GM21825 (cell line): Measurements from ENCODE around the gene ZNF804A.
"Not testable (repeated sequence)": the region's sequence is repeated elsewhere in the genome, so short reads cannot be mapped to it uniquely, and the experiment has no call there.

Source experiments
- ATAC-seq: cut with Tn5 transposase; IDR thresholded peaks from one replicate; pipeline ENCODE4 v1.9.1; 2021; ENCODE audit warnings: mild to moderate bottlenecking, moderate library complexity; ENCODE audit not compliant: unreplicated experiment

The ZNF804A gene

GRCh38 chr2:184698476-184698875 is 100.1 kb downstream of the ZNF804A start:
- no peak for ATAC-seq

GRCh38 chr2:184721881-184722280 is 123.6 kb downstream of the ZNF804A start:
- no peak for ATAC-seq

GRCh38 chr2:184727813-184728212 is 129.5 kb downstream of the ZNF804A start:
- no peak for ATAC-seq

GRCh38 chr2:184728411-184728810 is 130.1 kb downstream of the ZNF804A start:
- no peak for ATAC-seq

- no peak for ATAC-seq
Observed at GRCh38 chr2:184729581-184729980, 131.3 kb downstream of the ZNF804A start.

- ATAC-seq: no peak
Observed at GRCh38 chr2:184730288-184730687, 132.0 kb downstream of the ZNF804A start.

GRCh38 chr2:184734338-184734737 is 136.0 kb downstream of the ZNF804A start:
- no peak for ATAC-seq

GRCh38 chr2:184735611-184736010 is 137.3 kb downstream of the ZNF804A start:
- ATAC-seq: no peak

- ATAC-seq: no peak
Observed at GRCh38 chr2:184743096-184743495, 144.8 kb downstream of the ZNF804A start.

- ATAC-seq: no peak
Observed at GRCh38 chr2:184756161-184756560, 157.8 kb downstream of the ZNF804A start.

- no peak for ATAC-seq
Observed at GRCh38 chr2:184756885-184757284, 158.6 kb downstream of the ZNF804A start.

GRCh38 chr2:184759557-184760255 is 161.4 kb downstream of the ZNF804A start:
- ATAC-seq: not testable (repeated sequence)

- ATAC-seq: no peak
Observed at GRCh38 chr2:184760931-184761330, 162.6 kb downstream of the ZNF804A start.

GRCh38 chr2:184765112-184765895 is 167.0 kb downstream of the ZNF804A start:
- ATAC-seq: no peak

- ATAC-seq: no peak
Observed at GRCh38 chr2:184767059-184767458, 168.7 kb downstream of the ZNF804A start.

- no peak for ATAC-seq
Observed at GRCh38 chr2:184769023-184769422, 170.7 kb downstream of the ZNF804A start.

GRCh38 chr2:184769686-184770085 is 171.4 kb downstream of the ZNF804A start:
- no peak for ATAC-seq

GRCh38 chr2:184779777-184780176 is 181.4 kb downstream of the ZNF804A start:
- no peak for ATAC-seq

GRCh38 chr2:184780384-184780783 is 182.1 kb downstream of the ZNF804A start:
- ATAC-seq: no peak

GRCh38 chr2:184780944-184781343 is 182.6 kb downstream of the ZNF804A start:
- no peak for ATAC-seq

GRCh38 chr2:184783576-184783975 is 185.2 kb downstream of the ZNF804A start:
- no peak for ATAC-seq

GRCh38 chr2:184793176-184793575 is 194.8 kb downstream of the ZNF804A start:
- ATAC-seq: no peak
